ENCODE data around the gene AQP4. TPM values are rescaled to one million over a fixed set of nuclear protein-coding genes. Genes with fewer than 3 reads are reported as not detected.

The AQP4 gene, protein sequence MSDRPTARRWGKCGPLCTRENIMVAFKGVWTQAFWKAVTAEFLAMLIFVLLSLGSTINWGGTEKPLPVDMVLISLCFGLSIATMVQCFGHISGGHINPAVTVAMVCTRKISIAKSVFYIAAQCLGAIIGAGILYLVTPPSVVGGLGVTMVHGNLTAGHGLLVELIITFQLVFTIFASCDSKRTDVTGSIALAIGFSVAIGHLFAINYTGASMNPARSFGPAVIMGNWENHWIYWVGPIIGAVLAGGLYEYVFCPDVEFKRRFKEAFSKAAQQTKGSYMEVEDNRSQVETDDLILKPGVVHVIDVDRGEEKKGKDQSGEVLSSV
- not detected in 2 replicates for total RNA-seq

DNA sequence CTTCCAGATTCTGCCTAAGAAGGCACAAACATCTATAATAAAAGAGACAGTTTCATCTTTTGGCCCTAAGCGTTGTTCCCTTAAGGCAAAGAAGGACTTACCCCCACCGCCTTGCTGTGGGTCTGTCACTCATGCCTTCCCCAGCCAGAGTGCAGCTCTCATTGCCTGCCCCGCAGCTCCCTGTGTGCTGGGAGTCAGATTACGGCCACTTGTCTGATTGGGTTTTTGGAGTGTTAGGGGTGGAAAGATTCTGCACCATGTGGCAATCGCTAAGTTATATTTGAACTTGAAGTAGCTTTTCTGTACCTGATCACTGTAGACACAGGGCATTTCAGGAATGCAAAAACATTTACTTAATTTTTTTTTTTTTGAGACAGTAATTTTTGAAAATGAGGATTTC is at the start of gene AQP4:
AQP4 (minus strand) TSS at position 151 of the 400 bp plus-strand sequence; CDS start at position 133, 18 bp downstream.
- DNase-seq (ENCODE audit: low read depth in 2 of 2), result no peak

DNA sequence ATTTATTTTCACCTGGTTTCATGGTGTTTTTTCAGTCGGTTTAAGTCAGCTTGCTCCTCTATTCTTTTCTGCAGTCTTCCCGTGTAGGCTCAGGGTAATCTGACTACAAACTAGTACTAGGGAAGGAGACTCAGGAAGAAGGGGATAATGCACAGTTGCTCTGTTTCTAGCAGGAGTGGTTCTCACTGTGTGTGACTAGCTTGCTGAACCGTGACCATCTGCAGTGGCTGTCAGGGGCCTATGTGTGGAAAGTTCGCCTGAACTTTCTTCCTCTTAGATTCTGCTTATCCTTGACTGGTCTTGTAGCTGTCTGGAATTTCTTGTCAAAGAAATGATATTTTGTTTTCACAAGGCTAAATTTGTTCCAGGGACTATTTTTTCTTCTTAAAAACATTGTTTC is 46.3 kb upstream of the AQP4 start:
- DNase-seq (ENCODE audit: low read depth in 2 of 2), result no peak

DNA sequence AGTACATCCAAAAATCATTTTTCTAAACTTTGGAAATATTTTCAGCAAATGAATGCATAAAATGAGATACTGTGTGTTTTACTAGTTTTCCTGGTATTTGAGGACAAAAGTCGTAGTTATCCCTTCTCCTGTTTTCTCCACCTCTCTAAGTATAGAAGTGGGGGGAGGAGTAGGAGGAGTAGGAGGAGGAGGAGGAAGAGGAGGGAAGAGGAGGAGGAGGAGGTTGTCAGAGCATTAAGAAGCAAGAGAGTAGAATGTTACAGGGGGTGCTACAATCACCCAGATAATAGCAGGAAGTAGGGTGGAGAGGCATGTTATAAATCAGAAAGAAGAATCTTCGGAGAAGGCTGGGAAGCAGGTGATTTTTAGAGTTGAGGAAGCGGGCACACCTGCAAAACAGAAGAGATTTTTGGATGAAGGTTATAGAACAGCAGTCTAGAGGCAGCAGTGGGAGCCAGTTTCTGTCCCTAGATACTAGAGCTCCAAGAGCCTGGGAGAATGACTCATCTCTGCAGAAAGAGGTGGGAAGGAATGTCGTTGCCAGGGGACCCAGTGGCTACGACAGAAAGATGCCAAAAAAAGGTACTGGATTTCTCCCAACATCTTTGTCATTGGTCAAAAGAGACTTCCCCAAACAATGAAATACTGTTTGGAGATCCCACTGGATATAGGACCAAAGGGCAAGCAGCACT is 44.2 kb upstream of the AQP4 start:
- no peak for DNase-seq (ENCODE audit: low read depth in 2 of 2)

DNA sequence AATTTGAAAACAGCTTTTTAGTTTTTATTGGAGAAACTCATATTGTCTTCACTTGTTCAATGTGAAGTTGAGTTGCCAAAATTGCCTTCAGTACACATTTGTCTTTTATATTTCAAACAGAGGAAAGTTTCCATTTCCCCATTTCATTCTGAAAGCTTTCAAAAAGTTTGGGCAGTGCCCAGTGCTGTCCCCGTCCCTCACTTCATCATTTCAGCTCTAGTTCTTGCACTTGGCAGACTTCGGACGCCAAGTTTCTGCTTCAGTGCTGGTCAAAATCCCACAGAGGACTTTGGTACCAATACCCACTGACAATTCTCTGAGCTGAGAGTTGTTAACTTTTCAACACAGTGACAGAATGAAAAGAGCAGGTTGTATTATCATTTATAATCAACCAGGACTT is 43.4 kb upstream of the AQP4 start:
- DNase-seq (ENCODE audit: low read depth in 2 of 2), result no peak

DNA sequence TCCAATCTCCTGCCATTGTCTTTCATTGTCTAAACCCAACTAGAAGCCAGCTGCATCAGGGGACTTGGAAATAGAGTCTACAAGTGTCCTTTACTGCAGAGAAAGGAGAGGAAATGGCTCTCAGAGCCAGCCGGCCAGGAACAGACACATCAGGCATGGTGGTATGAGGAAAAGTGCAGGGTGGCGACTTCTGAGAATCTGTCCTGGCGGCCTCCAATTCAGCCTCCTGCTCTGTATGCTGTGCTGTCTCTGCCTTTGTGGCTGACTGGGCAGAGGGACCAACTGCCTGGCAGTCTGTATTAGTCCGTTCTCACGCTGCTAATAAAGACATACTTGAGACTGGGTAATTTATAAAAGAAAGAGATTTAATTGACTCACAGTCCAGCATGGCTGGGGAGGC is 36.8 kb upstream of the AQP4 start:
- DNase-seq (ENCODE audit: low read depth in 2 of 2), result no peak

DNA sequence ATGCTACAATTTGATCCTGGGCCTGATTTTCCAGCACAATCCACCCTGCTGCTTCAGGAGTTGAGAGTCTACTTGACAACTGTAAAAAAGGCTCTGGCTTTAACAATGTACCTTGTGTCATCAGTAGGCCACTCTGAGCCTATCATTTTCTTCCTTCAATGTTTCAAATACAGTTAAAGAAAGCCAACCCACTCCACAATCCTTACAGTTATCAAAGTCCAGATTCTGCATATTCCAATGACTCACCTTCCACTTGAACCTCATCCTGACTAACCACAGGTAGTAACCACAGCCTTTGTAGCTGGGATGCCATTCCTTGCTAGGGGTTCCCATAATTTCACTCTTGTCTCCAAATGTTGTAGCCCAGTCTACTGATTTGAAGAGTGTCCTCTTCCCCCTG is 35.5 kb upstream of the AQP4 start:
- no peak for DNase-seq (ENCODE audit: low read depth in 2 of 2)

DNA sequence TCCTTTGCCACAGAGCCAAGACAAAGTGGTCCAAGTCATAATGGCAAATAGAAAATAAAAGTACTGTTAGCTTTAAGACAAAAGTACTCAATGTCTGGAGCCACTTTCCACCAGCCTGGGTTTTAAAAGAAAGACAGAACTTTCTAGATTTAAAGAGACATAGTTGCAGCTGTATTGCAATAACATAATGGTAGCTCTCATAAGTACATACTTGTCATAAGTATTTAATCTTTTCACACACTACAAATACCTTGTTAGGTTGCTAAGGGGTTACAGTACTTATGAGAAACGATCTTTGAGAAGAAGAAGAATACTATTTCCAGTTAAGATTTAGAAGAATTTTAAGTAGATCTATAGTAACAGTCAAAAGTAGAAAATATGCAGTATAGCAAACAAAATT is 28.9 kb upstream of the AQP4 start:
- DNase-seq (ENCODE audit: low read depth in 2 of 2), result no peak

DNA sequence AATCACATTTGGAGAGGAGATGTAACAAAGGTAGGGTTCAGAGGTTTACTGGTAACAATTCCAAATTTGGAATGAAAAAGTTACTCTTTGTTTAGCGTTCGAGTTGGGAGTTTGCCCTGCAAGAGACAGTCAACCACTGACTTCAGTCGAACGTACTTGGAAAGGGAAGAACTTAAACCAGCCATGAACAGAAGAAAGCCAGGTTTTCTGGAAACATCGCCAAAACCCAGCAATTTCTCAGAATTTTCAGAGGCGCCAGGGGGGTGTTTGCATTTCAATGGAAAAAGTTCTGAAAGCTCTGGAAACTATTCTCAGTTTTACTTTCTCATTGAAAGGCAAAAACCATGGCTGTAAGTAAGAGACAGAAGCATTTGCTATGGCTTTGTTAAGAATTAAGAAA is 28.5 kb upstream of the AQP4 start:
- DNase-seq (ENCODE audit: low read depth in 2 of 2), result no peak

DNA sequence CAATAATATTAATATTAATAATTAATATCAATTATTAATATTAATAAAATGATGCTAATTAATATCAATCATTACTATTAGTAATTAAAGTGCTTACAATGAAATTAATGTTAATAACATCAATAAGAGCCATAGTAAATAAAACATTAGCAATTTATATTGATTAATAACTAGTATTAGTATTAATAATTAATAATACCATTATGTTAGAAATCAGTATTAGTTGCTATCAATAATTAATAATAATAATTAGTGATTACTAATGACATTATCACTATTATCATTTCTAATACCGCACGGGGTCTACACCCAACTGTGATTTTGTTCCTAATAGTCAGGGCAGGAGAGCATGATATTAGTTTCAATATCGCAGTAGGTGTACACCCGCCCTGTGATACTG is 22.8 kb upstream of the AQP4 start:
- no peak for DNase-seq (ENCODE audit: low read depth in 2 of 2)

DNA sequence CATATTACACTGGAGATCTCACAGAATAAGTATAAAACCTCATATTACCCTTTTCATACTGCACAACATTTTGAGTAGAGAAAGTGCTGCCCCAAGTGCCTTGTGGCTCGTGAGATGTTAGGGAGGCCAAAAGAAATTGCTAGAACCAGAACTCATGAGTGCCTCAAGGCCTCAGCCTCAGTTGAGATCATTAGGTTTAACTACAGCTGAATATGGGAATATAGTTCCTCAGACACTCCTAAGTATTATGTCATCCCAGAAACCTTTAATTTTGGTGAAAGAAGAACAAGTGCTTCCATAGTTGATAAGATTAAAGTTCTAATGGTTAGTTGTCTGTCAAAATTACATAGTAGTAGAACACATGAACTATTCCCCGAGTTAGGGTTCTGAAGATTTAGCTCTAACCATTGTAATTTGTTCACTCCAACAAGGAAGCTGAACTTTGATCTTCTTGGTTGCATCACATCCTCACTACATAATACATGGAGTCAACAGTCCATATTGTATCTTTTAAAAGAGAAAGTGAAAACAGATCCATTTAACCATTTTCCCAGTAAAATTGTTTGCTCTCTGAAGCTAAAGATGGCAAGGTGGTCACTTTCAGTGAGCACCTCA is 9.6 kb upstream of the AQP4 start:
- DNase-seq (ENCODE audit: low read depth in 2 of 2), result no peak

DNA sequence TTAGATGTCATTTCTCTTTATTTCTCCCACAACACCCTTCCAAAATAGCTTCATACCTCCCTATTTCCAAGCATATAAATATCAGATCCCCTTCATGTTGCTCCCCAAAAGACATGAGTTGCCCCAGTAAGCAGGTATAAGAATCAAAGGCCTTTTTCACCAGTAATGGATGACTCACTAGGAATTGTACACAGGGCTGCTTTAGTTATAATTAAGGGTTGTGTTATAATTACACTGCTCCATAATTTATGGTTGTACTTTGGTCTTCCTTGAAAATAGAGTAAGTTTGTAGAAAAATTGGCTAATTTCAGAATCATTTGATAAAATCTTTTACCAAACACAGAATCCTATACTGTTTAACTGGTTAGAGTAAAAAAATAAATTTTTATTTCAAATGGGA is 8.8 kb upstream of the AQP4 start:
- no peak for DNase-seq (ENCODE audit: low read depth in 2 of 2)

DNA sequence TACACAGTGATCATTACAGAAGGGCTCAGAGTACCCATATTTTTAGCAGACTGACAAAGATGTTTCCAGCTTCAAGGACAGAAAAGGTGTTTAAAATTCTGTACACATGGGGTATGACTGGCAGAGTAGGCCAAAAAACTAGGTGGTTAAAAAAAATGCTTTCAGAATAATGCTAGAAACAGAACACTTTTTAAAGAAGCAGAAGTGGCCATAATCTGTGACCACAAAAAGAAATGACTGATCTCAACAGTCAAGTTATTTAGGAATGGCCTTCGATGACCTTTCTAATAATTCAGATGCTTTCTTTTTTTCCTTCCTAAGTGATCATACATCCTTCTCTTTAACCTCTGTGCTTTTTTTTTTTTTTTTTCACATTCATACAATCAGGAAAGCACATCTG is 4.1 kb upstream of the AQP4 start:
- no peak for DNase-seq (ENCODE audit: low read depth in 2 of 2)

DNA sequence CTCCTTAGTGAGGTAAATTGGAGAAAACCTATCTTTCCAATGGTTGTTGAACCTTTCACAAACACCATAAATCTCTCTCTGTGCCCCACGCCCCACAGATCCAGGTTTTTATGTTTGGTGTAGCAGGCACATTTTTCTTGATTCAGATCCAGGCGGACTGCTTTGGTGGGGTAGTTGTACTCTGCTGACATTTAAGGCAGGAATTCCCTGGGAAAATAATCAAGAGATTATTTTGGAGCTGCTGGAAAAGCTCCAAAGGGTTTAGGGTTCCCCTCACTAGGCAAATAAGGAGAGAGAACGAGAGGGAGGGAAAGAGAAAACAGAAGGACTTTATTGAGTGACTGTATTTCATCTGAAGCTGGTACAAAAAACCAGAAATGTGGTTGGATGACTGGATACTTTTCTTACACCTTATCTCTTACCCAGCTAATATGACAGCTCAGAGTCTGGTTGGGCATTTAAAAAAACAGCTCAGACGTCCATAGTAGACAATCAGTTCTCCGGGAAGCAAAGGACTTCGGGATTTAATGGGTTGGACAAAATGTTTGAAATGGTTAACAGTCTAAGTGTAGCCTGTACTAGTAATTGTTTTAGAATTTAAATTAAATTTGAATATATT is 3.6 kb upstream of the AQP4 start:
- no peak for DNase-seq (ENCODE audit: low read depth in 2 of 2)

DNA sequence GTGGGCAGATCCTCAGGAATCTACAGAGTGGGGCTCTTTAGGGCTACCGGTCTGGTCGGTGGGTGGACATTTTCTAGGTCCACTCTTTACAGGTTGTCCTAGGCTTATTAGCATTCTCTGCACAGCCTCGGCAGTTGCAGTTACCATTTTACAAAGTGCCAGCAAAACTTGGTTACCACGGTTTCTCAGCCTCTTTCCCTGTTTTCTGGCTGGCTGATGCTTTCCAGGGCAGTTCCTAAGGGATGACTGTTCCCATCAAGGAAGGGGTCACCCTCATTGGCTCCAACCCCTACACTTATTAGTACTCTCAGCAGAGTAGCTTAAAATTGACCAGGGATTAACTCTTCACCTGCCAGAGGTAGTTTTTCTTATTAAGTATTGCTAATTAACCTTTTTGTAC is 2.0 kb upstream of the AQP4 start:
- DNase-seq (ENCODE audit: low read depth in 2 of 2), result no peak

DNA sequence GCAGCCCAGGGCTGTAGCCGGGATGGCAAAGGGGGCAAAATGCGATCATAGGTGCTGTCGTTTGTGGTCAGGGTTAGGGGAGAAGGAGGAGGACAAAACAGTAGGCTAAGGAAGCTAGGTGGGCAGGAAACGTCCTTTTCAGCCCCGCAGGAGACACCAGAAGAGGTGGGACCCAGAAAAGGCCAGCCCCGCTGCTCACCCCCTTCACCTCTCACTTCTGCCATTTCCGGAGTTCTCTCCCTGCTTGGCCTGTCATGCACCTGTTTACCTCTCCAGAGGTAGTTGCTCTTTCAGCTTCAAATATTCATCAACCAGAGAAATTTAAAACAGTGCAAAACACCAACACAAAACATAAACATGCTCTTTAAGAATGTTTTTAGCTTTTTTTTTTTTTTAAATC is 849 bp downstream of the AQP4 start:
- DNase-seq (ENCODE audit: low read depth in 2 of 2), result no peak

DNA sequence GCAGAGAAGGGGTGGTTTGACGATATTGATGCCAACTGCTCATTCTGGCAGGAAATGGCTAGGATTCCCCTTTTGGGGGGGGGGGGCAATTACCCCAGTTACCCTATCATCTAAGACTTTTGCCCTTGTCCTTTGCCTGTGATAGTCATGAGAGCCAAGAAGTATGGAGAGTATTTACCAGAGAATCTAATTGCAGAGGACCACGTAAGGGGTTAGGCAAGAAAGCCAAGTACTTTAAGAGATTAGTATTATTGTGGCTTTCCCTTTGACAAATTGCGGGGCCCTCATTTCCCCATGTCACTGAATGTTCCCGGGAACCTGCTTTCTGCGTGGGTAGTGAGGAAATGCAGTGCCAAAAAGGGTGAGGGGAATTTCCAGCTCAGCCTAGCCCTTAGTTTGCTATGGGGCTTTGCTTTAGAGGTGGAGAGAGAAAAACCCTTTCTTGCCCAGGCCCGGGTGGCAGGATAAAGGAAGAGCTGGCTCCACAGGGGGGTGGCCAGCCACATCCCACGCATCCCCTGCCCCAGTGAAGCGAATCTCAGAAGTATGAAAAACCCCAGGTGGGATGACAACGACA is 1.5 kb downstream of the AQP4 start:
- DNase-seq (ENCODE audit: low read depth in 2 of 2), result no peak

DNA sequence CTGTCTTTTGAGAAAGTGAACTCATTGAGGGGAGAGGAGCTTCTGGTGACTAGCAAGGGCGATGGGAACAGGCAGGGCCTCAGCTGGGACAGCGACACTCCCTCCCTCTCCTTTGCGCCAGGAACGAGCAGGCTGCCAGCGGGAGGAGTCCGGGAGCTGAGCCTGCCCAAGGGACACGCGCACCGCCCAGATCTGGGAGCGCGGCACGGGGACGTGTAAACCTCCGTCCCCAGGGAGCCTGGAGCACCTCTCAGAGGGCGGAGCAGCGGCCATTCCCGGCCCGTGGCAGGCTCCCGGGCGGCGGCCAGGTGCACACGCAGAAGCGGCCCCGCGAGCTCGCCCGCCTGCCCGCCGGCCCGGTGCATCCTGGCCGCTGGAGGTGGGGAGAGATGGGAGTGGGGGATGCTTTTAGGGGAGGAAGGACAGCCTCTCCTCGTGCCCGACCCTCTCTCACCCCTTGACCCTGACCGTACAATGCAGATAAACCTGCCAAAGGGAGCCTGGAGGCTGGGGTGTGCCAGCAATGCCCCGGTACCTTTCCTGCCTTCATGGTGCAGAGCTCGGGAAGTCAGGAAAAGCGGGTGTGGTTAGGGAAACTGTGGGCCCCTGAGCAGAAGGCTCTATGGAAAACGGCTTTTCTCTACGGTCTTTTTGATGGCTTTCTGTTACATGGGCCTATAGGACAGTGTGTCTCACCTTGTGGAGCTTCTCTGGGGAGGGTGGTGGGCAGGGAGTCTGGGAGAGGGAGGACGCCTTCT is 2.2 kb downstream of the AQP4 start:
- no peak for DNase-seq (ENCODE audit: low read depth in 2 of 2)

DNA sequence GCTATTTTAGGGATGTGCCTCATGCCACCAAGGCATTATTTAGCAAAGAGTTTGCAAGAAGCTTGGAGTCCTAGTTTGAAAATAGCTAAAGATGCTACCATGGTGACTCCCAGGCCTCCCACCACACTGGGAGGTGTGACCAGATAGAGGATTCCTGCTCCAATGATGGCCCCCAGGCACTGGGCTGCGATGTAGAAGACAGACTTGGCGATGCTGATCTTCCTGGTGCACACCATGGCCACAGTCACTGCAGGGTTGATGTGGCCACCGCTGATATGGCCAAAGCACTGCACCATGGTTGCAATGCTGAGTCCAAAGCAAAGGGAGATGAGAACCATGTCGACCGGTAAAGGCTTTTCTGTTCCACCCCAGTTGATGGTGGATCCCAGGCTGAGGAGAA is 3.4 kb downstream of the AQP4 start:
- no peak for DNase-seq (ENCODE audit: low read depth in 2 of 2)

DNA sequence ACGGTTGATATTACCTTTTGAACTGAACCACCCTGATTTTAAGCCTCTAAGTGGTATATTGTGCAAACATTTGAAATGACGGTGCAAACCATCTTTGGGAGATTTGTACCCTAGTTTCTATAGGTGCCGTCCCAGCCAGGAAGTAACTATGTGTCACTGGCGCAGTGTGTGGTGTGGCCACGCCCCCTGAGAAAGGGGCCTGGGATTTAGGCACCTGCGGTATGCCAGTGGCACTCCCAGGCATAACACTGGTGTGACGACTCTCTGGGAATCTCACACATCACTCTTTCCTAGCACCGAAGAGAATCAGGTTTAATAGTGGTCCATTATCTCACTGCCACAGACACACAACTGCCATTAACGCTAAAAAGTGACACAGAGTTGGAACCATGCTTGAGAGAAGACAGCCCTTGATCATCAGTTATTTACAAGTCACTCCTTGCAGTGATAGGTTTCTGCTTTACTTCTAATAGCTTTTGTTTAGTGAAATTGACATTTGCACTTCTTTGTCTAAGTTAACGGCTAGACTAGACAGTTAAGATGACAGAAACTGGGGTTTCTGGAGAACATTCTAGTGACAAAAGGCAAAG is 11.1 kb downstream of the AQP4 start:
- no peak for DNase-seq (ENCODE audit: low read depth in 2 of 2)

DNA sequence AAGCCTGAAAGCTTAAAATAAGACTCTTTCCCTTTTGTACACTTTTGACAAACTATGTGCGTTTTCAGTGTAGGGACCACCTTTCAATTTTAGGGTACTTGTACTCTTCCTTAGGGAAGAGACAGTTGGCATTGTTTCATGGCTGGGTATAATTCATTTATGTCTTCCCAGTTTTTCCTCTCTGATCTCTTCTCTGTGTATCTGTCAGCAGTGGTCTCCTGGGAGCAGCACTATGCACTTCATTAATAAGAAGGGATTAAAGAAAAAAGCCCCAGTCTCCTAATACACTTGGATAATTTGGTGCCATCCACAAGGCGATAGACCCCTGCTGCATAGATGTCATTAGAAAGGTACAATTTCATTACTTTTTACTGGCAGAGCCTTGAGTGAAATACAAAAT is 12.1 kb downstream of the AQP4 start:
- no peak for DNase-seq (ENCODE audit: low read depth in 2 of 2)

DNA sequence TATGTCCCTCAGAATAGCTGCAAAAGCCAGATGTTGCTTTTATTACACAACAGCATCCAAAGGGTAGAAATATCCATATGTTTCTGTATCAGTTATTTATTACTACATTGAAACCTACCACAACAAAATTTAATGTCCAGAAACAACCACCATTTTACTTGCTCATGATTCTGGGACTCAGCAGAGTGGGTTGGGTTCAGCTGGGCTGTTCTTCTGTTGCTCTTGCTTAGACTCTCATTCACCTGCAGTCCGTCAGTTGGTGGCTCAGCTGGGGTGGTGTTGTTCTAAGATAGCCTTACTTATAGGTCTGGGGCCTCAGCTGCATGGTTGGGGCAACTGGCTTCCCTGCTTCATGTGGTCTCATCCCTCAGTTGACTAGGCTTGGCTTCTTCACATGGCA is 21.7 kb downstream of the AQP4 start:
- DNase-seq (ENCODE audit: low read depth in 2 of 2), result no peak

Data from lung microvascular endothelial cell (primary cell).